HEK293 (cell line): ENCODE measurements around the gene SURF4.
A peak's percentile ranks its signal among the peaks of the same experiment; 100 is the strongest.

ENCODE experiments used
- CTCF ChIA-PET: fragments of 350-600 bp; formaldehyde crosslinking; extraction: SDS; loops from one replicate; lab custom pipeline; 2021; ENCODE audit warnings: antibody characterized with exemption; lab: Yijun Ruan, JAX
- POLR2A ChIA-PET: fragments of 300-600 bp; formaldehyde crosslinking; extraction: SDS; loops from one replicate; lab custom pipeline; 2020; ENCODE audit warnings: antibody characterized with exemption, inconsistent platforms; lab: Yijun Ruan, JAX
- H3K27ac ChIP-seq: fragments of 200-500 bp; sonication (Bioruptor generic); 2 replicates; pipeline ENCODE4 v1.5.1; 2014; ENCODE audit warnings: low read depth, low read length, control low read depth, inconsistent platforms; ENCODE audit errors: extremely low read depth
- H3K36me3 ChIP-seq, 2 experiments: fragments of 200-500 bp in 1 of 2; sonication (Bioruptor generic) in 1 of 2; 1 replicate in 1 of 2; 2 replicates in 1 of 2; pipeline ENCODE4 v1.5.1; 2014 to 2017; ENCODE audit warnings: inconsistent platforms in 2 of 2, low read length in 2 of 2; ENCODE audit not compliant: control insufficient read depth in 2 of 2, insufficient read depth in 1 of 2
- H3K4me1 ChIP-seq: fragments of 200-500 bp; sonication (Bioruptor generic); 2 replicates; pipeline ENCODE4 v1.5.1; 2014; ENCODE audit warnings: mild to moderate bottlenecking, low read length, inconsistent platforms; ENCODE audit not compliant: control insufficient read depth, insufficient read depth
- H3K4me3 ChIP-seq: 2 replicates; pipeline ENCODE4 v1.5.1; 2011; ENCODE audit warnings: low read depth, mild to moderate bottlenecking, control low read depth, low read length, moderate library complexity
- H3K9me3 ChIP-seq: fragments of 200-500 bp; sonication (Bioruptor generic); 2 replicates; pipeline ENCODE4 v1.5.1; 2014; ENCODE audit warnings: low read depth, low read length, inconsistent platforms; ENCODE audit not compliant: control insufficient read depth, insufficient read depth
- GLIS1 ChIP-seq: fragments of 450-650 bp; formaldehyde crosslinking; IDR thresholded peaks from 2 replicates; pipeline ENCODE4 v1.5.1; 2016; ENCODE audit warnings: missing biosample characterization, missing genetic modification characterization
- KLF7 ChIP-seq: fragments of 450-650 bp; formaldehyde crosslinking; IDR thresholded peaks from 2 replicates; pipeline ENCODE4 v1.5.1; 2016; ENCODE audit warnings: missing biosample characterization, missing genetic modification characterization, borderline replicate concordance
- SCRT2 ChIP-seq: fragments of 450-650 bp; formaldehyde crosslinking; IDR thresholded peaks from 2 replicates; pipeline ENCODE4 v1.5.1; 2016; ENCODE audit warnings: missing biosample characterization, missing genetic modification characterization
- ZBTB1 ChIP-seq: fragments of 450-650 bp; formaldehyde crosslinking; IDR thresholded peaks from 2 replicates; pipeline ENCODE4 v1.5.1; 2016; ENCODE audit warnings: missing biosample characterization, missing genetic modification characterization
- ZFHX2 ChIP-seq: fragments of 450-650 bp; formaldehyde crosslinking; conservative IDR thresholded peaks from 2 replicates; pipeline ENCODE4 v1.5.1; 2016; ENCODE audit warnings: missing biosample characterization, missing genetic modification characterization
- ZNF114 ChIP-seq: fragments of 450-650 bp; formaldehyde crosslinking; IDR thresholded peaks from 2 replicates; pipeline ENCODE4 v1.5.0; 2017; ENCODE audit warnings: missing biosample characterization, missing genetic modification characterization
- ZNF132 ChIP-seq: fragments of 450-650 bp; formaldehyde crosslinking; IDR thresholded peaks from 2 replicates; pipeline ENCODE4 v1.5.1; 2017; ENCODE audit warnings: missing biosample characterization, missing genetic modification characterization, borderline replicate concordance
- ZNF133 ChIP-seq: fragments of 450-650 bp; formaldehyde crosslinking; IDR thresholded peaks from 2 replicates; pipeline ENCODE4 v1.5.1; 2016; ENCODE audit warnings: missing biosample characterization, missing genetic modification characterization
- ZNF138 ChIP-seq: fragments of 450-650 bp; formaldehyde crosslinking; IDR thresholded peaks from 2 replicates; pipeline ENCODE4 v1.5.1; 2016; ENCODE audit warnings: missing biosample characterization, missing genetic modification characterization, borderline replicate concordance
- ZNF19 ChIP-seq: fragments of 450-650 bp; formaldehyde crosslinking; IDR thresholded peaks from 2 replicates; pipeline ENCODE4; 2016; ENCODE audit warnings: missing biosample characterization, missing genetic modification characterization, low read depth
- ZNF2 ChIP-seq: fragments of 450-650 bp; formaldehyde crosslinking; IDR thresholded peaks from 2 replicates; pipeline ENCODE4 v1.5.1; 2016; ENCODE audit warnings: missing biosample characterization, missing genetic modification characterization
- ZNF416 ChIP-seq: fragments of 450-650 bp; formaldehyde crosslinking; IDR thresholded peaks from 2 replicates; pipeline ENCODE4 v1.5.1; 2016; ENCODE audit warnings: missing biosample characterization, missing genetic modification characterization
- ZNF473 ChIP-seq: fragments of 450-650 bp; formaldehyde crosslinking; IDR thresholded peaks from 2 replicates; pipeline ENCODE4 v1.5.1; 2017; ENCODE audit warnings: missing biosample characterization, missing genetic modification characterization
- ZNF600 ChIP-seq: fragments of 450-650 bp; formaldehyde crosslinking; IDR thresholded peaks from 2 replicates; pipeline ENCODE4 v1.5.1; 2016; ENCODE audit warnings: missing biosample characterization, missing genetic modification characterization
- TF ChIP-seq, protein P1 (sequence below): fragments of 450-650 bp; formaldehyde crosslinking; IDR thresholded peaks from 2 replicates; pipeline ENCODE4 v1.5.1; 2016; ENCODE audit warnings: missing biosample characterization, missing genetic modification characterization
- TF ChIP-seq, protein P2 (sequence below): fragments of 450-650 bp; formaldehyde crosslinking; IDR thresholded peaks from 2 replicates; pipeline ENCODE4 v1.5.1; 2016; ENCODE audit warnings: missing biosample characterization, missing genetic modification characterization
- TF ChIP-seq, protein P3 (sequence below): fragments of 450-650 bp; formaldehyde crosslinking; IDR thresholded peaks from 2 replicates; pipeline ENCODE4 v1.5.1; 2016; ENCODE audit warnings: missing biosample characterization, missing genetic modification characterization, borderline replicate concordance

Gene SURF4

DNA sequence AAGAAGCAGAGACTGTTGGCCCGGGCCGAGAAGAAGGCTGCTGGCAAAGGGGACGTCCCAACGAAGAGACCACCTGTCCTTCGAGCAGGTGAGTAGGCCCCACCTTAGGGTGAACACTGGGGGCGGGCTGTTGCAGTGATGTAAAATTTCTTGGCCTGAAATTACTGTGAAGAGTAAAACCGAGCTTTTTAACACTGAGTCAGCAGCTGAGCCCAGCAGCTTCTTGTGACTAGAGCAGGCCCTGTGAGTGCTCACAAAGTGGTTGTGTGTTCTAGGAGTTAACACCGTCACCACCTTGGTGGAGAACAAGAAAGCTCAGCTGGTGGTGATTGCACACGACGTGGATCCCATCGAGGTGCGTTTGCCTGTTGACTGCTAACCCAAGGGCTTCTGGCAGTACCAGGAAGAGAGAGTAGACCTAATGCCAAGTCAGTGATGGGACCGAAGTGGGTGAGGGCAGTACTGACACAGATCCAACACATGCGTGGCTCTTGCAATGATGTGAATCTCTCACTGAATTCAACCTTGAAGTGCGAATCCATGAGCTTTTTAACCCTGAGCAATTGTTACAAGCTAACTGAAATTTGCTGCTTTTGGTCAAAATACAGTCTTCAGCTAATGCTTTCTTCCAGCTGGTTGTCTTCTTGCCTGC is 25.8 kb downstream of the SURF4 start:
- no peaks in the 10 kb centered on the region for H3K9me3 ChIP-seq
- H3K4me1 ChIP-seq = no peaks in the 10 kb centered on the region
- H3K4me3 ChIP-seq = no peak overlapping the region
- TF ChIP-seq ZNF133 (tag by site-specific recombination) (no peak), SCRT2 (tag by site-specific recombination) (0 out of 2 replicates have a peak, but pooled peaks have one; percentile 9), ZNF600 (tag by site-specific recombination) (peak; percentile 33; the same call in 1 of the 2 replicates), ZNF19 (tag by site-specific recombination) (no peak)
- peaks cover 14 to 80% of the 10 kb centered on the region in 2 experiments for H3K36me3 ChIP-seq
- ChIA-PET POLR2A (interaction anchor here (1.8 to 6.0 kb wide), 3 partner anchors 7 to 15 kb away, joined by 10 to 89 read pairs (median 12); partner anchors contain the start of genes SURF1, SURF2 and SURF6), CTCF (interaction anchor here (0.6 to 2.2 kb wide), 5 partner anchors 8 to 327 kb away, joined by 3 to 13 read pairs (median 10); no protein-coding TSS in a partner anchor)
- peak overlapping the region; percentile 100 for H3K27ac ChIP-seq

DNA sequence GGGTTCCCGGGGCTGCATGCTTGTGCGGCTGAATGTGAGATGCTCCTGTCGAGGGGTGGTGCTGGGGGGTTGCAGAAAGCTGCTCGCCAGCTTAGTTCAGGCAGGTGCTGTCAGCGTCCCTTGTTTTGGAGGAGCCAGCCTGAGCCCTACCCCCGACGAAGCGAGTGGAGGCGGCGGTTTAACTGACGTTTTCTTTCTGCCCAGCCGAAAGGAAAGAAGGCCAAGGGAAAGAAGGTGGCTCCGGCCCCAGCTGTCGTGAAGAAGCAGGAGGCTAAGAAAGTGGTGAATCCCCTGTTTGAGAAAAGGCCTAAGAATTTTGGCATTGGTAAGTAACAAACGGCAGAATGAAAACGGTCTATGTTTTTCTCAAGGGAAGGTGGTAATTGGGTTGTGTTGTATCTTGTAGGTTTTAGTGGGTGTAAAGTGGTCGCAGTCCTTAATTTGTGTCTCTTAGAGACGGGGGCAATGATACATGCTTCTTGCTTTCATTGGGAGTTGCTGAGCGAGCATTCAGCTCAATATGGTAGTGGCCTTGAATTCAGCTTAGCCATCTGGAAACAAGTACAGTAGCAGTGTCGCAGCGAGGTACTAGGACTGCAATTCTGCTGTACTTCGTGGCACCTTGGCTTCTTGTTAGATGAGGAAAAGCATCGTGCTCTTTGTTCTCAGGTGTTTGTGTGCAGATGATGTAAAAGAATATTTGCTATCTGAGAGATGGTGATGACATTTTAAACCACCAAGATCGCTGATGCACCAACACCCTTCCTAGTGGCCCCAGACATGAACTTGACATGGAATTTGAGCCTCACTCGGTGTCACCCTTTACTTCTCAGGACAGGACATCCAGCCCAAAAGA is 26.9 kb downstream of the SURF4 start:
- ChIA-PET CTCF (interaction anchor here (0.6 to 1.1 kb wide), 3 partner anchors 78 to 168 kb away, joined by 3 to 4 read pairs (median 3); no protein-coding TSS in a partner anchor), POLR2A (interaction anchor here (1.0 to 6.0 kb wide), 24 partner anchors 9 to 318 kb away, joined by 3 to 89 read pairs (median 9); partner anchors contain the start of genes CACFD1, GTF3C5, SLC2A6 and STKLD1)
- peak overlapping the region; percentile 100 for H3K27ac ChIP-seq
- H3K9me3 ChIP-seq = no peaks in the 10 kb centered on the region
- peak overlapping the region; percentile 91 for H3K4me3 ChIP-seq
- no peaks in the 10 kb centered on the region for H3K4me1 ChIP-seq
- TF ChIP-seq, protein P1, sequence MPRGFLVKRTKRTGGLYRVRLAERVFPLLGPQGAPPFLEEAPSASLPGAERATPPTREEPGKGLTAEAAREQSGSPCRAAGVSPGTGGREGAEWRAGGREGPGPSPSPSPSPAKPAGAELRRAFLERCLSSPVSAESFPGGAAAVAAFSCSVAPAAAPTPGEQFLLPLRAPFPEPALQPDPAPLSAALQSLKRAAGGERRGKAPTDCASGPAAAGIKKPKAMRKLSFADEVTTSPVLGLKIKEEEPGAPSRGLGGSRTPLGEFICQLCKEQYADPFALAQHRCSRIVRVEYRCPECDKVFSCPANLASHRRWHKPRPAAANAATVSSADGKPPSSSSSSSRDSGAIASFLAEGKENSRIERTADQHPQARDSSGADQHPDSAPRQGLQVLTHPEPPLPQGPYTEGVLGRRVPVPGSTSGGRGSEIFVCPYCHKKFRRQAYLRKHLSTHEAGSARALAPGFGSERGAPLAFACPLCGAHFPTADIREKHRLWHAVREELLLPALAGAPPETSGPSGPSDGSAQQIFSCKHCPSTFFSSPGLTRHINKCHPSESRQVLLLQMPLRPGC (tag by site-specific recombination) = no peak
- TF ChIP-seq ZNF2 (tag by site-specific recombination) = 0 out of 2 replicates have a peak, but pooled peaks have one; percentile 34
- TF ChIP-seq, protein P2, sequence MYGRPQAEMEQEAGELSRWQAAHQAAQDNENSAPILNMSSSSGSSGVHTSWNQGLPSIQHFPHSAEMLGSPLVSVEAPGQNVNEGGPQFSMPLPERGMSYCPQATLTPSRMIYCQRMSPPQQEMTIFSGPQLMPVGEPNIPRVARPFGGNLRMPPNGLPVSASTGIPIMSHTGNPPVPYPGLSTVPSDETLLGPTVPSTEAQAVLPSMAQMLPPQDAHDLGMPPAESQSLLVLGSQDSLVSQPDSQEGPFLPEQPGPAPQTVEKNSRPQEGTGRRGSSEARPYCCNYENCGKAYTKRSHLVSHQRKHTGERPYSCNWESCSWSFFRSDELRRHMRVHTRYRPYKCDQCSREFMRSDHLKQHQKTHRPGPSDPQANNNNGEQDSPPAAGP (tag by site-specific recombination) = peak; percentile 44; the same call in 1 of the 2 replicates
- TF ChIP-seq, all 188 proteins: peak for 2
- peaks cover 14 to 82% of the 10 kb centered on the region in 2 experiments for H3K36me3 ChIP-seq

DNA sequence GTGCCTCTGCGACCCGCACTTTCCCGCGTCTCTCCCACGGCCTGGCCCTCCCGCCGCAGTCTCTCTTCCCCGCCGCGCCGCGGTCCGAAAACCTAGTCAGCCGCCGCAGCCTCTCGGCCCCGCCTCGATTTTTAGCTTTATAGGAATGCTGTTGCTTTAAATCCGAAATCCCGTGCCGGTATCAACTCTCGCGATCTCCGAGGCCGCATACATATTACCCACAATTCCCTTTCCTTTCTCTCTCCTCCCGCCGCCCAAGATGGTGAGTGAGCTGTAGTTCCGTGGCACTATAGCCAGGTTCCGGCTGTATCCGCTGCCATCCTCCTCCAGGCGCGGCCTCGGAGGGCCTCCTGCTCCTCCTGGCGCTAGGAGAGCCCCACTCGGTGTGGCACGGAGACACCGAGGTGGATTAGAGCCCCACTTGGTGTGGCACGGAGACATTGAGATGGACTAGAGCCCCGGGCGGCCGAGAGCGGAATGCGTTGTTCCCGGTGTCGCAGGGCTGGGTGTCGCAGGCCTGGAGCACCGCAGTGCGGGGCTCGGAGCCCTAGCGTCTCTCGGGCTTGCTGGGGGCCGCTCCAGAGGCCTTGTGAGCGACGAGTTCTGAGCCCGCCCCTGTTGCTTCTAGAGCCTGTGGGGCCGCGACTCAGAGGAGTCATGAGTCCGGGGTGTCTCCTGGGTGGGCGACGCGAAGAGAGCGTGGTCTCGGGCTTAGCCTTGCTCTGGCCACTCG is 27.7 kb downstream of the SURF4 start, which contains the start of the genes MED22 and RPL7A:
Gene MED22, minus strand, starts transcription at position 147 of the 733 bp plus-strand sequence. CDS start 1,469 bp downstream, outside the sequence.
Gene RPL7A, plus strand, starts transcription at position 234 of the 733 bp plus-strand sequence. Its CDS starts 26 bp downstream, at position 260.
- ChIA-PET CTCF (interaction anchor here (0.5 to 1.3 kb wide), 4 partner anchors 109 to 764 kb away, joined by 3 to 4 read pairs (median 3); no protein-coding TSS in a partner anchor), POLR2A (interaction anchor here (0.5 to 6.0 kb wide), 37 partner anchors 9 to 440 kb away, joined by 3 to 89 read pairs (median 5); partner anchors contain the start of genes CACFD1, GTF3C5, SLC2A6 and STKLD1)
- Histone ChIP-seq H3K4me1 (no peaks in the 10 kb centered on the region), H3K4me3 (peak within 1 kb of the TSS; percentile 91), H3K27ac (peak within 1 kb of the TSS; percentile 100), H3K36me3 (peaks cover 14 to 82% of the 10 kb centered on the region in 2 experiments), H3K9me3 (no peaks in the 10 kb centered on the region)
- TF ChIP-seq, protein P3, sequence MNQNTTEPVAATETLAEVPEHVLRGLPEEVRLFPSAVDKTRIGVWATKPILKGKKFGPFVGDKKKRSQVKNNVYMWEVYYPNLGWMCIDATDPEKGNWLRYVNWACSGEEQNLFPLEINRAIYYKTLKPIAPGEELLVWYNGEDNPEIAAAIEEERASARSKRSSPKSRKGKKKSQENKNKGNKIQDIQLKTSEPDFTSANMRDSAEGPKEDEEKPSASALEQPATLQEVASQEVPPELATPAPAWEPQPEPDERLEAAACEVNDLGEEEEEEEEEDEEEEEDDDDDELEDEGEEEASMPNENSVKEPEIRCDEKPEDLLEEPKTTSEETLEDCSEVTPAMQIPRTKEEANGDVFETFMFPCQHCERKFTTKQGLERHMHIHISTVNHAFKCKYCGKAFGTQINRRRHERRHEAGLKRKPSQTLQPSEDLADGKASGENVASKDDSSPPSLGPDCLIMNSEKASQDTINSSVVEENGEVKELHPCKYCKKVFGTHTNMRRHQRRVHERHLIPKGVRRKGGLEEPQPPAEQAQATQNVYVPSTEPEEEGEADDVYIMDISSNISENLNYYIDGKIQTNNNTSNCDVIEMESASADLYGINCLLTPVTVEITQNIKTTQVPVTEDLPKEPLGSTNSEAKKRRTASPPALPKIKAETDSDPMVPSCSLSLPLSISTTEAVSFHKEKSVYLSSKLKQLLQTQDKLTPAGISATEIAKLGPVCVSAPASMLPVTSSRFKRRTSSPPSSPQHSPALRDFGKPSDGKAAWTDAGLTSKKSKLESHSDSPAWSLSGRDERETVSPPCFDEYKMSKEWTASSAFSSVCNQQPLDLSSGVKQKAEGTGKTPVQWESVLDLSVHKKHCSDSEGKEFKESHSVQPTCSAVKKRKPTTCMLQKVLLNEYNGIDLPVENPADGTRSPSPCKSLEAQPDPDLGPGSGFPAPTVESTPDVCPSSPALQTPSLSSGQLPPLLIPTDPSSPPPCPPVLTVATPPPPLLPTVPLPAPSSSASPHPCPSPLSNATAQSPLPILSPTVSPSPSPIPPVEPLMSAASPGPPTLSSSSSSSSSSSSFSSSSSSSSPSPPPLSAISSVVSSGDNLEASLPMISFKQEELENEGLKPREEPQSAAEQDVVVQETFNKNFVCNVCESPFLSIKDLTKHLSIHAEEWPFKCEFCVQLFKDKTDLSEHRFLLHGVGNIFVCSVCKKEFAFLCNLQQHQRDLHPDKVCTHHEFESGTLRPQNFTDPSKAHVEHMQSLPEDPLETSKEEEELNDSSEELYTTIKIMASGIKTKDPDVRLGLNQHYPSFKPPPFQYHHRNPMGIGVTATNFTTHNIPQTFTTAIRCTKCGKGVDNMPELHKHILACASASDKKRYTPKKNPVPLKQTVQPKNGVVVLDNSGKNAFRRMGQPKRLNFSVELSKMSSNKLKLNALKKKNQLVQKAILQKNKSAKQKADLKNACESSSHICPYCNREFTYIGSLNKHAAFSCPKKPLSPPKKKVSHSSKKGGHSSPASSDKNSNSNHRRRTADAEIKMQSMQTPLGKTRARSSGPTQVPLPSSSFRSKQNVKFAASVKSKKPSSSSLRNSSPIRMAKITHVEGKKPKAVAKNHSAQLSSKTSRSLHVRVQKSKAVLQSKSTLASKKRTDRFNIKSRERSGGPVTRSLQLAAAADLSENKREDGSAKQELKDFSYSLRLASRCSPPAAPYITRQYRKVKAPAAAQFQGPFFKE (tag by site-specific recombination) = no peak
- TF ChIP-seq GLIS1 (tag by site-specific recombination) (no peak; the same call in 1 of the 2 replicates), ZNF132 (no peak), ZBTB1 (tag by site-specific recombination) (no peak), KLF7 (tag by site-specific recombination) (peak; percentile 82), ZFHX2 (tag by site-specific recombination) (no peak; the same call in 1 of the 2 replicates), ZNF138 (tag by site-specific recombination) (no peak), ZNF473 (tag by site-specific recombination) (no peak), ZNF416 (tag by site-specific recombination) (no peak), ZNF114 (tag by site-specific recombination) (no peak)
